ENCODE measurements around the gene NHLH1.
A peak's percentile ranks its signal among the peaks of the same experiment; 100 is the strongest.

Gene NHLH1

DNA sequence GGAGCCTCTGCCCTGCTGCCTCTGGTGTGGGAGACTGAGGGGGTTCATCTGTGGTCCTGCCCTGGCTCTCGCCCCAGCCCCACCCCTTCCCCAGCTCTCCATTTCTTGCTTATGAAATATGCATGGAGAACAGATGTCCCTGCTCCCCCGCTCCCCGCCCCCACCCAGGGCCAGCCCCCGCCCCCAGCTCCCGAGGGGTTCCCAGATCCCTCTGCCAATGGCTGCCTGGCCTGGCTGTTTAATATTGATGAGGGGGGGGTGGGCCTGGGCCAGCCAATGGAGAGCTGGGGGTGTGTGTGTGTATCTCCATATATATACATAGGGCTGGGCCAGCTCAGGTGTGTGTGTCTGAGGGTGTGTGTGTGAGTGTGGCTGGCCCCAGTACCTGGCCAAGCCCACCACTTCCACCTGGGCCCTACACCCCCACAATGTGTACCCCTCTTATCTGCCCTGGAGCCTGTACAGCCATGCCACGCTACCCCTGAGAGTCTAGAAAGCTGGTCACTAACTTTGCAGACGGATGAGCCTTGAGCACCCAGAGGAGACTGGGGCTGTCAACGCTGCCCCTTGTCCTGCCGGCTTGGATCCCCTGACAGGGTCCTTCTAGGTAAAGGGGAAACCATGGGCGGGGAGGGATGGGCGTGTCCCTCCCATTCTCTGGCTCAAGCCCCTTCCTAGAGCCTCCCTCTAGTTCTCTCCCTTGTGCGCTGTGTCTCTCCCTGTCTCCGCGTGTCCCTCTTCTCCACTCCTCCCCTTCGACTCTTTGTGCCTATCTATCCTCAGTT, at the start of gene NHLH1:
NHLH1 (plus strand) TSS at position 341 of the 785 bp plus-strand sequence. CDS start 3,661 bp downstream, outside the sequence.
- DNase-seq: no peak

DNA sequence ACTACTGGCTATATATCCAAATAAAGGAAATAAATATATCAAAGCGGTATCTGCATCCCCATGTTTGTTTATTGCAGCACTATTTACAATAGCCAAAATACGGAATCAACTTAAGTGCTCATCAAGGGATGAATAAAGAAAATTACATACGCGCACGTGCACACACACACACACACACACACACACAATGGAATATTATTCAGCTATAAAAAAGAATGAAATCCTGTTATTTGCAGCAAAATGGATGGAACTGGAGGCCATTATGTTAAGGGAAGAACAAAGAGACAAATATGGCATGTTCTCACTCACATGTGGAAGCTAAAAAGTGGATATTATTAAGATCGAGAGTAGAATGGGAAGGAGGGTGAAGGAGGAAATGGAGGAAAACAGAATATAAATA, 44.0 kb upstream of the NHLH1 start:
- no peak for DNase-seq

DNA sequence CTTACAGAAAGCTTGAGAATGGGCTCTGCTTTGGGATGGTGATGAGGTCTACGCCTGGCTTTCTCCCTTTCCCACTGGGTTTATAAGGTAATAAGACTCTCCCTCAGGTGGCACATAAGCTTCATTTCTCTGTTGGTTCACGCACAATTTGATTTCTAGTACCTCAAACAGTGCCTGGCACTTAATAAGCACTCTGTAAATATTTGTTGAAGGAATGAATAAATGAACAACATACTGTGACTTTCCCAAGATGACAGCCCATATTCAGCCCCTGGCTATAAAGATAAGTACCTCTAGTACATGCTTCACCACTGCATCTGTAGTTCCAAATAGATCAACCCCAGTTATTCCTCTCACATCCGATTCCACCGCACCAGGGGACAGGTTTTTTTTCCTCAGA, 41.6 kb upstream of the NHLH1 start:
- no peak for DNase-seq

DNA sequence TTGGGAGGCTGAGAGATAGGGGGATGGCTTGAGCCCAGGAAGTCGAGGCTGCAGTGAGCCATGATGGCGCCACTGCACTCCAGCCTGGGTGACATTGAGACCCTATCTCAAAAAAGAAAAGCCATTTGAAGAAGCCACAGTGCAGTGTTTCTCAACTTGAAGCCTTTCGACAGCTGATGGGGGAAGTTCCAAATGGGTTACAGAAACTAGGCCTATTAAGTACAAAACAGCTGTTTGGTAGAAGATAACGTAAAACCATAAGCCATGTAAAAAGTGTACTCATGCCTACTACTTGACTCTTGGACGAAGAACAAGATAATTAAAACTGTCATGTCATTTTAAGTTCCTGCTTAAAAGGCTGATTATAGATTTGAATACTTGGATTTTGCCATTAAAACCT, 40.5 kb upstream of the NHLH1 start:
- DNase-seq: no peak

DNA sequence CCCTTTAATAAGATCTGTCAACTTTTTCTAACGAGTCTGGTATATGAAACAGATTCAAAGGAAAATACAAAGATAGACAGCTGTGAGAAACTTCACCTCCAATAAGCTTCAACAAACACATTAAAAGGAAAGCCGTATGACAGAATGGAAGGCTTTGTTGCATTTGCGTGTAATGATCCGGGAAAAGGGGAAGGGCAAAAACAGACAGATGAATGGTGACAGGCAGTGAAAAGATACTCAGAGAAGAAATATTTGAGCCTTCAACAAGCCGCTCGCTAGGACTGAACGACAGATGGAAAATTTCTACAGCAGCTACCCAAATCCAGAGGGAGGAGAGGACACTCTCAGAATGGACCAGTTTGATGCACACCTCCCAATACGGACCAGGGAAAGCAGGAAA, 38.7 kb upstream of the NHLH1 start:
- DNase-seq: no peak

DNA sequence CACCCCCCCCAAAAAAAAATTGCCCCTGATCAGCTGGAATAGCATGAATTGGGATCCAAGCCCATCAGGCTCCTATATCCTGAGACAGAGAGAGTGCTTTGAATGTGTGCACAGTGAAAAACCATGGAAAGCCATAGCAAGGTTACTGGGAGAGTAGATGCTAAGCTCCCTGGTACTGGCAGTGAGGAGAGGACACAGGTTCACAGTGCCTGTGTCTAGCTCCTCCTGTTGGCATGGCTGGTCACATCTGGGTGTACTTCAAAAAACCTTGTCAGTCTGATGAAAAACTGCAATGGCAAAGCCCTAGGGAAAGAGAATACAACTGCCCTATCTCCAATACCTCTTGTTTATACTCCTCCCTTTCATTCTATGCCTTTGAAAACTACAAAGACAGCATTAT, 36.8 kb upstream of the NHLH1 start:
- no peak for DNase-seq

DNA sequence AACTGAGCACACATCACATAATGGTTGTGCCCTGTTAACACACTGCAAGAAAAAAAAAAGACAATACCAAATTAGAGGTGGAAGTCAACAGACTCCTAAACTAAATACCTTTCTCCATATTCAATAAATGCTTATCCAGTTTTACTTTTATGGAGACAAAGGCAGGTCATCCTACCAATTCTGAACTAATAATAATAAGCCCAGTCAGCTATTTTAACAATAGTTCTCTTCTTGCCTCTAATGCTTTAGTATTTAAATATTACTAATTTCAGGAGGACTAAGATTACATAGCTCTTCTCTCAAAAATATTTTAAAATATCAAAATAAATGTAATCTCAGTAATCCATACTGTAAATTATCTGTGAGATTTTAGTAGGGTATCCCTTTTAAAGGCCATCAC, 34.4 kb upstream of the NHLH1 start:
- DNase-seq: no peak

DNA sequence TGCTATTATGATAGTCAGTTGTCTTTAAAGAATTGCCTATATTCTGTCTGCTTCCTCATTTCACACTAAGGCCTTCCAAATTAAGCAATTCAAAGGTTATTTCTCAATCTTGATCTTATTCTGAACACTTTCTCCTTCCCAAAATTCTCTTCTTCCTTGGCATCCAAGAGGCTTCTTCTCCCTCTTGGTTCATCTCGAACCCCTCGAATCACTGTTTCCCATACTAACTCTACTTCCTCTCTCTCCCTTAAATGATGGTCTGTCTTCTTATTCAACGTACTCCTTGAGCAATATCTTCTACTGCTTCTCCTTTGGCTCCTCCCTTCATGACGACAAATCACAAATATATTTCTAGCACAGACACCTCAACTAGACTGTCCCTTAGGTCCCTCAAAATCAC, 28.3 kb upstream of the NHLH1 start:
- DNase-seq: no peak

DNA sequence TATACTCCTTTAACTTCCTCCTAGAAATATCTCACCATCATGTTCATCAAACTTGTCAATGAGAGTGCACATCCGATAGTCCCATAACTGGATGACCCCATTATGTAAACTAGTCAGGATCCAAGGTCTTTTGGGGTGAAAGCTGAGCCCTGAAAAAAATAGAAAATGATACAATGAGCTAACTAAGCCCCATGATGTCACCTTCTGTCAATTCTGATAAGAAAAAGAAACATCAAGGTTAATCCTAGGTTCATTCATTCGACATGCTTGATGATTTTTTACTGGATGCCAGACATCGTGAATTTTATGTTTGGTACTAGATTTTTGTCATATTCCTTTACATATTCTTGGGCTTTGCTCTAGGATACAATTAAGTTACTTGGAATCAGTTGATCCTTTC, 26.7 kb upstream of the NHLH1 start:
- no peak for DNase-seq

DNA sequence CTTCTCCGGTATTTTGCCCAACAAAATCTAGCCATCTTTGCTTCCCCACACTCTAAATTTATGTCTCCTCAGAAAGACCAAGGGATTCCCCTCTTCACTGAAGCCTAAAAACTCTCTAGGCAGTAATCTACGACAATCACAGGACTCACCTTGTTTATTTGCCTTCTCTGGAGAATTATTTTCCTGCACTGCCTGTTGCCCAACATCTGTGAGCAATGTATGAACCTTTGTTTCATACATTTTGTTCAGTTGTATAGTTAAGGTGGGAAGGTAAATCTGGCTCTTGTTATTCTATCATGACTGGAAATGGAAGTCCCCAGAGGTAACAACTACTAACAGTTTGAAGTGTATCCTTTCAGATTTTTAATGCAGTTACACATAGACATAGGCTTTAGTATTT, 26.0 kb upstream of the NHLH1 start:
- DNase-seq: no peak

DNA sequence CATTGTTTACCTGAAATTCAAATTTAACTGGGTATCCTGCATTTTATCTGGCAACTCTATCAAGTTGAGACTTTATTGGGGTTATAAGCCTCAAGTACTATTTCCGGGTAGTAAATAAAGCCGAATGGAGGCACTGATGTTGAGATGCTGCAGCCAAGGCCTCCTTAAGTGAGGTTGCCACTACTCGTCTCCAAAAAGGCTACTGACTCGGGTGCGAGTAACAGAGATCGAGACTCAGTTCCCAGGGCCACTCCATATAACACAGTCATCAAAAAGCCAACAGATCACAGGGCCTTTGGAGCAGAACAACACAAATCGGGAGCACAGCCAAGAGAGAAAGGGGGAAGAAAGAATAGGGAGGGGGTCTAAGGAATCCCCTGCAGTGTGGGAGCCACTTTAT, 24.3 kb upstream of the NHLH1 start:
- no peak for DNase-seq

DNA sequence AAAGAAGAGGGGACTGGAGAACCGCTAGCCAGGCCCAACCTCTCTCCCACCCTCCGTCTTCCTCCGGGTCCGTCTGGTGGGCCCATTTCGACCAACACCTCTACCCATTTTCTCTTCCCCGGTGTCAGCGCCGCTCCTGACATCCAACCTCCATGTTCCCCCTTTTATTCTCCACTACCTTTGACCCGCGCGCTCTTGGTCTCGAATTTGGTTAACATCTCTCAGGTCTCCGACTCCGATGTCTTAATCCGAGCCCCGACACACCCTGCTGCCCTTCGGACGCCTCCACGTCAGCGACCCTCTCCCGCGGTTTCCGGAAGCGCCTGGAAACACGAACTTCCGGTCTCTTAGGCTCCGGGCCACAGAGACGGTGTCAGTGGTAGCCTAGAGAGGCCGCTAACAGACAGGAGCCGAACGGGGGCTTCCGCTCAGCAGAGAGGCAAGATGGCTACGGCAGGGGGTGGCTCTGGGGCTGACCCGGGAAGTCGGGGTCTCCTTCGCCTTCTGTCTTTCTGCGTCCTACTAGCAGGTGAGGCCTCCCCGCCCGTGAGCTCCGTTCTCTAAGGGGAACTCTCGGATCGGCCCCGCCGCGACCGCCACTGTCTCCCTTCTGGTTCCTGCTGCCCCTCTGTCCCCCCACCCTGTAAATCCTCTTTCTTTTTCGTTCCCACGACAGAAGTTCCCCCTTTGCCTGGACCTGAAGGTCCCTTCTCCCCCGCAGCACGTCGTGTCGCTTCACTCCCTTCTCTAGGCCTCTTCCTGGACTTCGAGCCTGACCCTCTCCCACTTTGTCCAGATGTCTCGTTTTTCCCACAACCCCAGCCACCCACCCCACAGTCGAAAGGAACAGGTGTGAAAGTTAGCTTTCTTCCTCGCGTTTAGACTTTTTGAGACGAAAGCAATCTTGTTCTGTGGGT, 23.7 kb upstream of the NHLH1 start, which contains the start of the genes COPA and NCSTN:
COPA (minus strand) TSS at position 298 of the 917 bp plus-strand sequence; CDS start at position 218, 80 bp downstream.
NCSTN (plus strand) TSS at position 431 of the 917 bp plus-strand sequence; CDS start at position 445, 14 bp downstream.
- DNase-seq: peak; percentile 79

DNA sequence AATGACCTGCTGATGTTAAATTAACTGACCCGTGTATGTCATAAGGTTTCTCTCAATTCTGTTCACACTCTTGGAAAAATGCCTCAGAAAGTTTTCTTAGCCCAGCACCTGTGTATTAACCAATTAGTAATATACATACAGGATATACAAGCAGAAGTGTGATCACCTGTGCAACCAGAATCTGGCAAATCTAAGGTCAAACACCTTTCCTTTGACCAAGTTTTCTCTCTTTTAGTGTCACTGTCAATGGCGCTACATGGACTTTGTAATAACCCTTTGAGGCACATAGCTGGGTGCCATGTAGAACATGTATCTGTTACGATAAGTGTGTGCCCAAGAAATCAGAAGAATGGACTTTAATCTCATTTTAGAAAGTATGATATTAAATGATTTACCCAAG, 22.6 kb upstream of the NHLH1 start:
- no peak for DNase-seq

DNA sequence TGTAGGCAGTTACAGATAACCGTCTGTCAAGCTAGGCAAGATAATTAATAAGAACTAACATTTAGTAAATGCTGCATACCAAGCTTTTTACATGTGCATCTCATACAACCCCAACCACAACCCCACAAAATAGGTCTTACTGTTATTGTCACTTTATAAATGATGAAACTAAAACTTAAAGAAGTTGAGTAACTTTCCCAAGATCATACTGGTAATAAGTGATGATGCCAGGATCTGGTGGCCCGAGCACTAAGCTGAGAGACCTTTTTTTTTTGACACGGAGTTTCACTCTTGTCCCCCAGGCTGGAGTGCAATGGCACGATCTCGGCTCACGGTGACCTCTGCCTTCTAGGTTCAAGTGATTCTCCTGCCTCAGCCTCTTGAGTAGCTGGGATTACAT, 21.9 kb upstream of the NHLH1 start:
- DNase-seq: no peak

DNA sequence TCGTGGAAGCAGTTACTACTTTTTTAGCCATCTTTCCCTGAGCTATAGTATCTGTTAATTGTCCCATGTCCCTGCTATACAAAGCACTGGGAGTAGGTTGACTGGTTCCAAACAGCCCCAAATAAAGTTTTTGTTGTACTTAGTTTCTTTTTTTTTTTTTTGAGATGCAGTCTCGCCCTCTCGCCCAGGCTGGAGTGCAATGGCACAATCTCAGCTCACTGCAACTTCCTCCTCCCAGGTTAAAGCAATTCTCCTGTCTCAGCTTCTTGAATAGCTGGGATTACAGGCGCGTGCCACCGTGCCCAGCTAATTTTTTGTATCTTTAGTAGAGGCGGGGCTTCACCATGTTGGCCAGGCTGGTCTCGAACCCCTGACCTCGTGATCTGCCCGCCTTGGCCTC, 20.4 kb upstream of the NHLH1 start:
- DNase-seq: no peak

DNA sequence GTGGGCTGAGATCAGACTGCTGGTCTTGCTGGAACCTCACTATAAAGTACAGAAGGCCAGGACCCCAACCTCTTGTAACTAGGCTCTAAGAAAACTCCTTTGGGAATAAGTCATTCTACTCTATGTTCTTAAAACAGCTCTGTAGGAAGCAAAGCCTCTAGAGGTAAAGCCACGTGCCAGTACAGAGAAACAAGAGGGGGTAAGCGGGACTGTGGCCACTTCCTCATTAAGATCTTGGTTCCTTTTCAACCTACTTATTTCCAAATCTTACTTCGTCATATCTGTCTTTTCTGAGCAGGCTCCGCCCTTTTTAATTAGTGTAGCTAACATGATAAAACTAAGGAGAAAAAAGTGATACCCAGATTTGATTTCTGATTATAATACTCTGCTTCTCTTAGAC, 19.9 kb upstream of the NHLH1 start:
- no peak for DNase-seq

DNA sequence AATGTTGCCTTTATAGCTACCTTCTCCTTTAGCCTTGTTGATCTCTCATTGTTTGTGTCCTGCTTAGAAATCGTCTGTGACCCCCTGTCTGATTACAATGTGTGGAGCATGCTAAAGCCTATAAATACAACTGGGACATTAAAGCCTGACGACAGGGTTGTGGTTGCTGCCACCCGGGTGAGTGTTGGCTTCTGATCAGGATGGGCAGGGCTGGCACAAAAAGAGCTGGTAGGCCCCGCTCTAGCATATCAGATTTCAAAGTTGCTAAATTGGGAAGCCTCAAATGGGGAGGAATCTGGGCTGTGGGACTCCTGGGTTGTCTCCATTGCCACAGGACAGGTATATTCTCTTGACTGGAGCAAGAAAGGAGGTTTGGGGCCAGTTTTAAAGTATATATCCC, 15.2 kb upstream of the NHLH1 start:
- no peak for DNase-seq

DNA sequence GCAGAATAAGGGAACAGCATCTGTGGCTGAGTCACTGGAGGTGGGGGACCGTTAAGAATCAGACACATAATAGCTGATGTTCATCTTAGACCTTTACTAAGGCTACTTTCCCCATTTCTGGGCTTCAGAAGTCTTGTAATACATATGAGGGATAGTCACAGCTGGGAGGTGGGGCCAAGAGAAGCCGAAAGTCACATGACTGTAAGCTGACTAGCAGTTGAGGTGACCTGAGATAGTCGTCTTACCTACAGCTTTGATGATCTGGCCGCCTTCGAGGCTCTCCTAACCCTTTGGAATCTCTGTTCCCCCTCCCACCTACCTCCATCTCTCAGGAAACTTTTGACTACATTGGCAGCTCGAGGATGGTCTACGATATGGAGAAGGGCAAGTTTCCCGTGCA, 14.3 kb upstream of the NHLH1 start:
- DNase-seq: no peak

DNA sequence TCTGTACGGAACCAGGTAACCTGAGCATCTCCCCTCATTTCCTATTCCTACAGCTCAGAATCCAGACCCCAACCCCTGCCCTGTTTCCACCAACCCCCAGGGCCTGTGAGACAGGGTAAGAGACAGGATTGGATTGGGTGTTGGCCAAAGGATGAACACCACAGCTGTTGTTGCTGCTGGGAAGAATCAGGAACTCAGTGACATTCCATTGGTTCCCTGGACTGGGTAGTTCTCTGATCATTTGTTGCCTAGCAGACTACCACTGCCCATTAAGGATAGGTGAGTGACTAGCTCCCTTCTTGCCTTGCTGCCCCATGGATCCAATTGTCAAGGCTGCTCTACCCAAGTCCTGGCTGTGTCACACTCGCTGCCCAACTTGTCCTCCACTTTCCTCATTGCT, 13.6 kb upstream of the NHLH1 start:
- no peak for DNase-seq

DNA sequence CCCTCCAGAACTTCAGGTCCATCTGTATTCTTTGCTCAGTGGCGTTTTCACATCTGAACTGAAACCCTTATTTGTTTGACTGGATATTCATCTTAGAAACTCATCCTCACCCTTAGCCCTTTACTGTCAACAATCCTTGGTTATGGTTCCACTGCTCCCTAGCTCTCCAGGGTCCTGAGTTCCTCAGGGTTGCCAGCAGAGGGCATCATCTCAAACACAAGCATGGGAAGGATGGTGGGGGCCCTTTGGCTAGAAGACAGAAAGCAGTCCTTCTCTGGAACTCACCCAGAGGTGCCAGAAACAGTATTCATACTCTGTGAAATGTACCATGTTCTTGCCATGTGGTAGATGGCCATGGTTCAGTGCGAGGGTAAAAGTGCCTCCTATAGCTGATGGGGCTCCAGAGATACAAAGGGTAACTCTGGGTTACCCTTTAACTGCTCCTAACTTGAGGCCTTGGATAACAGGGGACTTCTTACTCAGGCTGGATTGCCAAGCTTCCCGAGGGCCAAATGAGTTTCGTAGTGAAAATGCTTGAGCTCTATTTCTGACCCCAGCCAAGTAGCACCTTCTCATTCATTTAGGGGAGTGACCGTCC, 12.4 kb upstream of the NHLH1 start:
- peak; percentile 15 for DNase-seq

DNA sequence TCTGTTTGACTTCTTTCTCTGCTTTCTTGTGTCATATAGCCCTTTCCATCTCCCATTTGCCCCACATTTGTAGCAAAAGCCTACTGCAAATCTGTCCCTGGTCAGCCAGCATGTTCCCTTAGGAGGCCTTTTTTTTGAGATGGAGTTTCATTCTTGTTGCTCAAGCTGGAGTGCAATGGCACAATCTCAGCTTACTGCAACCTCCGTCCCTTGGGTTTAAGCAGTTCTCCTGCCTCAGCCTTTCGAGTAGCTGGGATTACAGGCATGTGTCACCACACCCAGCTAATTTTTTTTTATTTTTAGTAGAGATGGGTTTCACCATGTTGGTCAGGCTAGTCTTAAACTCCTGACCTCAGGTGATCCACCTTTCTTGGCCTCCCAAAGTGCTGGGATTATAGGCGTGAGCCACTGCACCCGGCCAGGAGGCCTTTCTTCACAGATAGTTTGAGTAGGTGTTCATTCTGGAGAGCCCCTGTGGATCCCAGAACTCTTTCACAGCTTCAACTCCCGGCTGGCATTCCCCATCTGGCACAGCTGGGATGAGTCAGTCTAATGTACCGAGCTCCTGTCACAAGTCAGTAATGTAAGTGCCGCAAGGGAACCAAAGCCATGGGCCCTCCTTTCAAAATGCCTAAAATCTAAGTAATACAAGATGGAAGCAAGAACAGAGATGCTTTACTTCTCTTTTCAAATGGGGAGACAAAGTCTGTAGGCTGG, 9.4 kb upstream of the NHLH1 start:
- no peak for DNase-seq

DNA sequence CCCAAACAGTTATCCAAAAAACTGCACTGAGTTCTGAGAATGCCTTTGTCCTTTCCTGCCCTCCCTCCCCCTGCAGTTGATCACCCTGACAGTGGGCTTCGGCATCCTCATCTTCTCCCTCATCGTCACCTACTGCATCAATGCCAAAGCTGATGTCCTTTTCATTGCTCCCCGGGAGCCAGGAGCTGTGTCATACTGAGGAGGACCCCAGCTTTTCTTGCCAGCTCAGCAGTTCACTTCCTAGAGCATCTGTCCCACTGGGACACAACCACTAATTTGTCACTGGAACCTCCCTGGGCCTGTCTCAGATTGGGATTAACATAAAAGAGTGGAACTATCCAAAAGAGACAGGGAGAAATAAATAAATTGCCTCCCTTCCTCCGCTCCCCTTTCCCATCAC, 8.8 kb upstream of the NHLH1 start:
- DNase-seq: no peak
